AG09319 (cell line): ENCODE measurements around the gene RBM20.
"Not testable (repeated sequence)": the region's sequence is repeated elsewhere in the genome, so short reads cannot be mapped to it uniquely, and the experiment has no call there.

ENCODE experiments used
- DNase-seq: peaks from one replicate; pipeline ENCODE4 v3.0.0-alpha.2; 2010; ENCODE audit warnings: low read depth; ENCODE audit errors: extremely low read depth
- CTCF ChIP-seq: IDR thresholded peaks from 2 replicates; pipeline ENCODE4 v1.5.1; 2011; ENCODE audit warnings: low read depth, mild to moderate bottlenecking, inconsistent platforms, low read length, moderate library complexity

Gene RBM20

GRCh38 chr10:110643653-110644597 is at the start of gene RBM20:
TSS of gene RBM20 (plus strand) at chr10:110644336. CDS start at chr10:110644455, 119 bp downstream.
- TF ChIP-seq CTCF: no peak

GRCh38 chr10:110597476-110597875 is 46.7 kb upstream of the RBM20 start:
- DNase-seq: no peak
- no peak for TF ChIP-seq CTCF

More at GRCh38 chr10:110643653-110644597, at the start of gene RBM20:
- DNase-seq: no peak

- DNase-seq: peak; percentile 12
- TF ChIP-seq CTCF: peak; percentile 45
Measured at GRCh38 chr10:110600487-110601101, 43.5 kb upstream of the RBM20 start.

GRCh38 chr10:110601581-110601980 is 42.6 kb upstream of the RBM20 start:
- no peak for TF ChIP-seq CTCF
- no peak for DNase-seq

GRCh38 chr10:110608087-110608486 is 36.0 kb upstream of the RBM20 start:
- TF ChIP-seq CTCF: no peak
- DNase-seq: no peak

- TF ChIP-seq CTCF: no peak
- no peak for DNase-seq
Measured at GRCh38 chr10:110609605-110610004, 34.5 kb upstream of the RBM20 start.

- peak; percentile 3 for DNase-seq
- TF ChIP-seq CTCF: peak; percentile 86
Measured at GRCh38 chr10:110610308-110610774, 33.8 kb upstream of the RBM20 start.

GRCh38 chr10:110610781-110611180 is 33.4 kb upstream of the RBM20 start:
- DNase-seq: not testable (repeated sequence)
